Measurements from ENCODE around the gene MYO15A.

MYO15A gene

GRCh38 chr17:18142417-18142816 is 33.9 kb downstream of the MYO15A start:
- TF ChIP-seq CTCF (IDR thresholded peaks at IDR 0.05; ENCODE audit: borderline replicate concordance, control extremely low read depth, extremely low read depth, insufficient read depth, missing control alignments) = no peak
- in situ Hi-C loops (cut with MboI; ENCODE audit: low sequenced_read_pairs, unreplicated experiment) = no loop called here
- no peak for DNase-seq (ENCODE audit: low spot score)

GRCh38 chr17:18143044-18143936 is 34.7 kb downstream of the MYO15A start:
- DNase-seq (ENCODE audit: low spot score) = peak; percentile 60
- TF ChIP-seq CTCF (IDR thresholded peaks at IDR 0.05; ENCODE audit: borderline replicate concordance, control extremely low read depth, extremely low read depth, insufficient read depth, missing control alignments) = peak; percentile 43
- in situ Hi-C loops (cut with MboI; ENCODE audit: low sequenced_read_pairs, unreplicated experiment) = no loop called here

- DNase-seq (ENCODE audit: low spot score) = no peak
- in situ Hi-C loops (cut with MboI; ENCODE audit: low sequenced_read_pairs, unreplicated experiment) = no loop called here
- TF ChIP-seq CTCF (IDR thresholded peaks at IDR 0.05; ENCODE audit: borderline replicate concordance, control extremely low read depth, extremely low read depth, insufficient read depth, missing control alignments) = no peak
These were observed 35.7 kb downstream of the MYO15A start for GRCh38 chr17:18144261-18144660.

- in situ Hi-C loops (cut with MboI; ENCODE audit: low sequenced_read_pairs, unreplicated experiment) = no loop called here
- TF ChIP-seq CTCF (IDR thresholded peaks at IDR 0.05; ENCODE audit: borderline replicate concordance, control extremely low read depth, extremely low read depth, insufficient read depth, missing control alignments) = no peak
- no peak for DNase-seq (ENCODE audit: low spot score)
These were observed 36.3 kb downstream of the MYO15A start for GRCh38 chr17:18144855-18145254.

- DNase-seq (ENCODE audit: low spot score) = no peak
- TF ChIP-seq CTCF (IDR thresholded peaks at IDR 0.05; ENCODE audit: borderline replicate concordance, control extremely low read depth, extremely low read depth, insufficient read depth, missing control alignments) = no peak
- in situ Hi-C loops (cut with MboI; ENCODE audit: low sequenced_read_pairs, unreplicated experiment) = no loop called here
These were observed 37.3 kb downstream of the MYO15A start for GRCh38 chr17:18145811-18146210.

GRCh38 chr17:18146259-18146658 is 37.7 kb downstream of the MYO15A start:
- DNase-seq (ENCODE audit: low spot score) = no peak
- no peak for TF ChIP-seq CTCF (IDR thresholded peaks at IDR 0.05; ENCODE audit: borderline replicate concordance, control extremely low read depth, extremely low read depth, insufficient read depth, missing control alignments)
- in situ Hi-C loops (cut with MboI; ENCODE audit: low sequenced_read_pairs, unreplicated experiment) = no loop called here
